H4 (cell line): ENCODE data around the gene TSPEAR. TPM values are rescaled to one million over a fixed set of nuclear protein-coding genes. Genes with fewer than 3 reads are reported as not detected.
"Not testable (repeated sequence)": the region's sequence is repeated elsewhere in the genome, so short reads cannot be mapped to it uniquely, and the experiment has no call there.

Source experiments
- DNase-seq: peaks from one replicate; pipeline ENCODE4 v3.0.0-alpha.2; 2015; ENCODE audit warnings: low spot score
- total RNA-seq: library from RNA; depleted of rRNA; stranded (reverse); fragments of >200 nt; shearing (Covaris generic); gene quantifications from 2 replicates; pipeline ENCODE4 v1.2.3, GENCODE V29; 2014

The TSPEAR gene
- total RNA-seq, 1 experiment from 2014 or later: 0.08 TPM

GRCh38 chr21:44503006-44503889 lies 208.1 kb downstream of the TSPEAR start:
- not testable (repeated sequence) for DNase-seq

DNA sequence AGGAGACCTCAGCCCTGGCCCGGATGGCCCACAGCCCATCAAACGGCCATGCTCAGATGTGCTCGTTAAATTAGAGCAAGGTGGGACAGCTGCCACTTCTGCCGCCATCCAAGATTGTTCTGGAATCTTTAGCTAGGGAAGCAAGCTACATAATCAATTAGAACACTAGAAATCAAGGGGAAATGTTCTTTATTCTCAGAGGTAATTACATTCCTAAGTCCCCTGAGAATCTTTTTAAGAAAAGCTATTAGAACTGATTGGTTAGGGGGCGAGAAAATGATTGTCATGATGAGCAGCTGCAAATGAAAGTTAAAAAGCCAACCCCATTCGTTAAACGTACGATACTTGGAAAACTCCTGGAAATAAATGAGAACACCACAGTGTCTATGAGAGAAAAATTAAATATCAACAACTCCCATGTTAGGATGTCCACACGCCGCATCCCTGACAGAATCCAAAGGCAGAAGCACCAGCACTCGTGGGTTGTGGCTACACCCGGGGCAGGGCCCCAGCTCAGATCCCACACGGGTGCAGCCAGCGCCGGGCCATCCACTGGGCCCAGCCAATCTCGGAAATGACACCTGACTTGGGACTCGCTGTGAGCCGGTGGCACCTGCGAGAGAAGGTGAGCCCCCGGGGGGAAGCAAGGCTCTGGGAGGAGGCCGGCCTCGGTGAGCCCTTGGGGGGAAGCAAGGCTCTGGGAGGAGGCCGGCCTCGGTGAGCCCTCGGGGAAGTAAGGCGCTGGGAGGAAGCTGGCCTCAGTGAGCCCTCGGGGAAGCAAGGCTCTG lies 209.0 kb downstream of the TSPEAR start:
- no peak for DNase-seq

- no peak for DNase-seq
Measured at GRCh38 chr21:44500111-44500510, 211.3 kb downstream of the TSPEAR start.

GRCh38 chr21:44499631-44500030 lies 211.7 kb downstream of the TSPEAR start:
- DNase-seq: no peak

- DNase-seq: no peak
Measured at GRCh38 chr21:44499211-44499560, 212.2 kb downstream of the TSPEAR start.

- no peak for DNase-seq
Measured at GRCh38 chr21:44498280-44499210, 212.8 kb downstream of the TSPEAR start.

- no peak for DNase-seq
Measured at GRCh38 chr21:44497703-44498126, 213.7 kb downstream of the TSPEAR start.

GRCh38 chr21:44496564-44497550 lies 214.5 kb downstream of the TSPEAR start:
- no peak for DNase-seq

DNA sequence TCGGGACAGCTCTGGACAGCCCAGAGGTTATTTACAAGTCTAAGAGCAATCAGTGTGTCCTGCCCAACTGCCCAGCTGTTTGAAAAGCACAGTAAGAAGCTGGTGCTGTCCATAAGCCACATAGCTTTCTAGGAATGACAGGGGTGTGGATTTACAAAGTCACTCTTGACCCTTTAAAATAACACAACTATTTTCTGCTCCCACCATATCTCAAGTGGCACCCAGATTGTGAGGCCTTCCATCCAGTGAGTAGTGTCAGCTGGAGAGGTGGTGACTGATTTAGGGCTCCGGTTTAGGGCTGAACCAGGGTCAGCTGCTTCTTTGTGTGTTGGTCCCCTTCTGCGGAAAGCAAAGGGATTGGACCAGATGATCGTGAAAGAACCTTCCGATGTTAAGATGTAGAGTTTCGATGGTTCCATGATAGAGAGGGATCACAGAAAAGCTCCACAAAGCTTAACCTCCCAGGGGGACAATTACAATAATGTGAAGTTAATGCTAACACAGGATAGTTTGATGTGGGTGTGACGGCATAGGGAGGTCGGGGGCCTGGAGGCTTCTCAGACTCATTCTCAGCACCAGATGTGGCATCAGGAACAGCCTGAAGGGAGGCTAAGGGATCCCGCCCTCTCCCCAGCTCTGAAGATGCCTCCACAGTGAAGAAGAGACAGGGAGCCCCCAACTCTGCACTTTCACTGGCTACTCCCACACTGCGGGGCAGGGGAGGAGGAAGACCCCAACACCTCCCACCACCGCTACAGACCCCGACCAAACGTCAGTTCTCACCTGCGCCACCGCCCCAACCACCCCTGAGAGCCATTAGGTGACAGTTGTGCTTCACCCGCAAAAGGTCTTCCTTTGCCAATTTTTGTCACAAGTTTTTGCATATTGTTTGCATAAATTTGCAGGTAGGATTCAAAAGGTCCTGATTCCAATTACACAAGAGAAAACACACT lies 215.5 kb downstream of the TSPEAR start:
- DNase-seq: no peak

DNA sequence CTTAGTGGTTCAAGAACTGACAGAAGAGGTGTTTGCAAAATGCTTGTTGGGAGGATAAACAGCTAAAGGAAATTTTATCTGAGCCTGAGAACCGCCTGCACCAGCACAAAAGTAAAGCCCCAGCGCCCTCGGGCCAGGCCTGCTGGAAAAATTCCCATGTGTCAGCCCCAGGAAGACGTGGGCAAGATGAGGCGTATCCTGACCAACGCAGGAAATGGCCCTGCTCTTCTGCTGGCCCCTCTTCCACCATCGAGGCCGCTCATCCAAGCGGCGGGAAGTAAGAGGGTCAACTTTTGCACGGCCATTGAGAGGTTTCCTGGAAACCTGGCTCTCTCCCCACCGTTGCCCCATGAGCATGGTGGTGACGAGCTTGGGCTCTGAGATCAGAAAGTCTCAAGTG lies 216.4 kb downstream of the TSPEAR start:
- no peak for DNase-seq

GRCh38 chr21:44494418-44494817 lies 217.0 kb downstream of the TSPEAR start:
- DNase-seq: no peak

GRCh38 chr21:44492567-44493385 lies 218.6 kb downstream of the TSPEAR start:
- DNase-seq: no peak

GRCh38 chr21:44490816-44491215 lies 220.6 kb downstream of the TSPEAR start:
- no peak for DNase-seq

DNA sequence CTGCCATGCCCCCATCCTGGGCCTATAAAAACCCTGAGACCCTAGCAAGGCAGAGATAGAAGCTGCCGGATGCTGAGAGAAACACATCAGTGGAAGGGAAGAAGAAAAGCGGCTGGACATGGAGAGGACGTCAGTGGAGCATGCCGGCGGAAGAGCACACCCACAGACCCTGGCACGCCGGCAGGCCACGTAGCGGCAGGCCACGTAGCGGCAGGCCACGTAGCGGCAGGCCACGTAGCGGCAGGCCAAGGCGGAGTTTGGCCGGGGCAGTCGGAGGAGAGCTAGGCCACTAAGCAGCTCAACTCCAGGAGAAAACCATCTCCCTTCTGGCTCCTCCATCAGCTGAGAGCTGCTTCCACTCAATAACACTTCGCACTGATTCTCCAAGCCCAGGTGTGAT lies 221.0 kb downstream of the TSPEAR start:
- DNase-seq: no peak

GRCh38 chr21:44489962-44490361 lies 221.4 kb downstream of the TSPEAR start:
- DNase-seq: no peak

DNA sequence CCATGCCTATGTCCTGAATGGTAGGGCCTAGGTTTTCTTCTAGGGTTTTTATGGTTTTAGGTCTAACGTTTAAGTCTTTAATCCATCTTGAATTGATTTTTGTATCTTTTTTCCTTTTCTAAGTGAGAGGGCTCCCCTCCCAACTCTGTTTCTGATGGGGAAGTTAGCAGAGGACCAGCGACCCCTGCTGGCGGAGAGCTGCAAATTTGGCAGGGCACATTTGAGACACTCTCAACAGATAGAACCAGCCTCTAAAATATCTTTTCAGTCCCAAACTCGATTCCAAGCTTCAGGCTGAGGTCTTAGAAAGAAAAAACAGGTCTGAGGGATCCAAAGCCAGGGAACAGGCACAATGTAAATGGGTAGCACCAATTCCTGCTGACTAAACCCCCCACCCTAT lies 223.5 kb downstream of the TSPEAR start:
- no peak for DNase-seq

GRCh38 chr21:44486302-44486701 lies 225.1 kb downstream of the TSPEAR start:
- DNase-seq: no peak

DNA sequence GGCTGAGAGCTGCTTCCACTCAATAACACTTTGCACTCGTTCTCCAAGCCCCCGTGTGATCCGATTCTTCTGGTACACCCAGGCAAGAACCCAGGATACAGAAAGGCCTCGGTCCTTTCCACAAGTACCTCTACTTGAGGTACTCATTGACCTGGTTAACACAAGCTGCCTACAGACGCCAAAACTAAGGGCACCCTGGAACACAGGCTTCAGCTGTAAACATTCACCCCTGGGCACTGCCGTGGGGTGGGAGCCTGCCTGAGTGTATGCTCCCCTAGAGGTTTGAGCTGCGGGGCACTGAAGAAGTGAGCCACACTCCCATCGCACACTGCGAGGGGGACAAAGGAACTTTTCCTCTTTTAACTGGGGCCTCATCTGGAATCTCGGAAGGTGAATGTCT lies 225.6 kb downstream of the TSPEAR start:
- DNase-seq: no peak
